ENCODE measurements around the gene TIMM8A.

TIMM8A gene

GRCh38 chrX:101377547-101377946 lies 29.0 kb upstream of the TIMM8A start:
- Histone ChIP-seq H3K27ac (ENCODE audit: poor library complexity, severe bottlenecking) (no peak overlapping the region), H3K36me3 (ENCODE audit: low read depth) (no peaks in the 10 kb centered on the region), H3K4me1 (ENCODE audit: insufficient read depth, poor library complexity, severe bottlenecking) (no peaks in the 10 kb centered on the region), H3K9me3 (ENCODE audit: severe bottlenecking) (no peaks in the 10 kb centered on the region), H3K27me3 (ENCODE audit: insufficient read depth, poor library complexity, severe bottlenecking) (no peaks in the 10 kb centered on the region), H3K4me3 (ENCODE audit: severe bottlenecking) (no peak overlapping the region)
- DNase-seq (ENCODE audit: low spot score) (no peak), ATAC-seq (ENCODE audit: low read depth) (no peak)
- no peak for TF ChIP-seq CTCF (IDR thresholded peaks at IDR 0.05; ENCODE audit: poor library complexity, severe bottlenecking)

GRCh38 chrX:101370888-101371504 lies 22.5 kb upstream of the TIMM8A start:
- no peak overlapping the region for H3K27ac ChIP-seq (ENCODE audit: poor library complexity, severe bottlenecking)
- DNase-seq (ENCODE audit: low spot score): no peak
- H3K36me3 ChIP-seq (ENCODE audit: low read depth): no peaks in the 10 kb centered on the region
- TF ChIP-seq CTCF (IDR thresholded peaks at IDR 0.05; ENCODE audit: poor library complexity, severe bottlenecking): no peak
- H3K27me3 ChIP-seq (ENCODE audit: insufficient read depth, poor library complexity, severe bottlenecking): no peaks in the 10 kb centered on the region
- no peaks in the 10 kb centered on the region for H3K9me3 ChIP-seq (ENCODE audit: severe bottlenecking)
- no peak for ATAC-seq (ENCODE audit: low read depth)
- no peaks in the 10 kb centered on the region for H3K4me1 ChIP-seq (ENCODE audit: insufficient read depth, poor library complexity, severe bottlenecking)
- H3K4me3 ChIP-seq (ENCODE audit: severe bottlenecking): no peak overlapping the region

DNA sequence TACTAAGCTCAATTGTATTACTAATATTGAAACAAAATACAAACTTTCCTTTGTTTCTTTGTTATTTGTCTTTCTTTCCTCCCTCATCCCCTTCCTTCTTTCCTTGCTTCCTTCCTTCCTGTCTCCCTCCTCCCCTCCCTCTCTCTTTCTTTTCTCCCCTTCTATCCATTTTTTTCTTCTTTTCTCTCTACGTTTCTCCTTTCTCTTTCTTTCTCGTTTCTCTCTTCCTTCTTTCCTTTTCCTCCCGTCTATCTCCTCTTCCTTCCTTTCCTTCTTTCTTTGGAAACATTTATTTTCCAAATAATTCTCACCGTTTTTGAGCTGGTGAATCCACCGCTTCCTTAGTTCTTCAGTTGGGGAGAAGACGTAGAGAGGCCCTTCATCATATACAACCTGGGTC lies 21.1 kb upstream of the TIMM8A start:
- H3K27me3 ChIP-seq (ENCODE audit: insufficient read depth, poor library complexity, severe bottlenecking): no peaks in the 10 kb centered on the region
- TF ChIP-seq CTCF (IDR thresholded peaks at IDR 0.05; ENCODE audit: poor library complexity, severe bottlenecking): no peak
- H3K4me1 ChIP-seq (ENCODE audit: insufficient read depth, poor library complexity, severe bottlenecking): no peaks in the 10 kb centered on the region
- H3K27ac ChIP-seq (ENCODE audit: poor library complexity, severe bottlenecking): no peak overlapping the region
- no peaks in the 10 kb centered on the region for H3K36me3 ChIP-seq (ENCODE audit: low read depth)
- H3K9me3 ChIP-seq (ENCODE audit: severe bottlenecking): no peaks in the 10 kb centered on the region
- ATAC-seq (ENCODE audit: low read depth): no peak
- no peak overlapping the region for H3K4me3 ChIP-seq (ENCODE audit: severe bottlenecking)
- no peak for DNase-seq (ENCODE audit: low spot score)

GRCh38 chrX:101368800-101369199 lies 20.3 kb upstream of the TIMM8A start:
- no peak overlapping the region for H3K27ac ChIP-seq (ENCODE audit: poor library complexity, severe bottlenecking)
- TF ChIP-seq CTCF (IDR thresholded peaks at IDR 0.05; ENCODE audit: poor library complexity, severe bottlenecking): no peak

DNA sequence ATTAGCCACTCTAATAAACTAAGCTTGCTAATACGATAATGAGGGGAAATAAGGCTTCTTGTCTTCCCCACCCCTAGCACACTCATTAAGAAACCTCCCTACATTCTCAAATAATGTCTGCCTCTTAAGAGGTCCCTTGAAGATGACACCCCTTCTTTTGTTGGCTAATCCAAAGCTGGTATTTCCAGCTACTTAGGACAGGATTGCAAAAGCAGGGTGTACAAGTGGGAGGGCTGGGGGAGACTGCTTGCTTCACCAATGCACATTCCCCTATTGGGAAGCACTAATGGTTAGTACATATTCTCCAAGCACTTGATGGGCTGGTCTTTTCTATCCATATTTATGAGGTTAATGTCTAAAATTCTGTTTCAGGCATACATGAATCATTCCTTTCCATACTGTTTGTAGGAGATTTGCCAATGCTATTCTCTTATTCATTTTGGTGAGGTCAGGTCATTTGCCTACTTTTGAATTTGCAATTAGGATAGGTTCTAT lies 16.8 kb upstream of the TIMM8A start:
- H3K4me1 ChIP-seq (ENCODE audit: insufficient read depth, poor library complexity, severe bottlenecking): no peaks in the 10 kb centered on the region
- no peak overlapping the region for H3K27ac ChIP-seq (ENCODE audit: poor library complexity, severe bottlenecking)
- H3K9me3 ChIP-seq (ENCODE audit: severe bottlenecking): no peaks in the 10 kb centered on the region
- ATAC-seq (ENCODE audit: low read depth) (no peak), DNase-seq (ENCODE audit: low spot score) (no peak)
- no peaks in the 10 kb centered on the region for H3K36me3 ChIP-seq (ENCODE audit: low read depth)
- no peak overlapping the region for H3K4me3 ChIP-seq (ENCODE audit: severe bottlenecking)
- no peak for TF ChIP-seq CTCF (IDR thresholded peaks at IDR 0.05; ENCODE audit: poor library complexity, severe bottlenecking)
- H3K27me3 ChIP-seq (ENCODE audit: insufficient read depth, poor library complexity, severe bottlenecking): no peaks in the 10 kb centered on the region

More at GRCh38 chrX:101368800-101369199, 20.3 kb upstream of the TIMM8A start:
- H3K9me3 ChIP-seq (ENCODE audit: severe bottlenecking): no peaks in the 10 kb centered on the region
- H3K4me1 ChIP-seq (ENCODE audit: insufficient read depth, poor library complexity, severe bottlenecking): no peaks in the 10 kb centered on the region
- no peaks in the 10 kb centered on the region for H3K27me3 ChIP-seq (ENCODE audit: insufficient read depth, poor library complexity, severe bottlenecking)
- H3K36me3 ChIP-seq (ENCODE audit: low read depth): no peaks in the 10 kb centered on the region
- ATAC-seq (ENCODE audit: low read depth) (no peak), DNase-seq (ENCODE audit: low spot score) (no peak)
- no peak overlapping the region for H3K4me3 ChIP-seq (ENCODE audit: severe bottlenecking)
